ENCODE results near the gene ADGRL3.
"Not testable (repeated sequence)": the region's sequence is repeated elsewhere in the genome, so short reads cannot be mapped to it uniquely, and the experiment has no call there.

The ADGRL3 gene

DNA sequence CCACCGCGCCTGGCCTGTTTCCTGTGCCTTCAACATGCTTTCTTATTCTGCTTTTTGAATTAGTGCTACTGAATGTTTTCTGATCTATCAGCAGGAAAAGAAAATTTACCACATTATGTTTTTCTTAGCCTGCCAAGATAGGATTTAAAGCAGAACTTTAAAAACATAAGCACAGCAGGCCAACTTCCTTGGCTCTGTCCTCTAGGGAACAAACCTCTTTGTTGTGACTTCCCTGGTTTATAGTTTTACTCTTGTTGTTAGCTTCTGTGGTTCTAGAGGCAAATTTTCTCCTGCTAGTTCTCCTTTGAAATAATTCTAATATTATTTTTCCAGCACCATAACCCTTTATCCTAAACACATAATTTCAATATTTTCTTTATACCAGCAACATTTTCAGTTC lies 605.1 kb downstream of the ADGRL3 start:
- DNase-seq (ENCODE audit: low read depth in 2 of 2), result no peak

DNA sequence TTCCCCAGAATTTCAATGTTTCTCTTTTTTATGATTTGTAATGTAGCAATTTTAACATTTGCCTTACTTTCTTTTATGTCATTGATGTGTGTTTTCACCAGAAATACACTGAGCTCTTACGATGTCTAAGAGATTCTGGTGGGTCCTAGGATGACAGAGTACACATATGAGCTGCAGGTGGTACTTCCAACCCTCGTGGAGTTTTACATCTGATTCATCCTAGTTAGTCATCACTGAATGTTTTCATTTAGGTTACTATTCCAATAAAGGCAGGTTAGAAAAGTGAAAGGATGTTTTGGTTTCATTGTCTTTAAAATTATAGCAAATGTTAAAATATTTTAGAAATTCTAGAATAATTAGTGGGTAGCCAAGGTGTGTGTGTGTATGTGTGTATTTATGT lies 605.9 kb downstream of the ADGRL3 start:
- DNase-seq (ENCODE audit: low read depth in 2 of 2), result no peak

DNA sequence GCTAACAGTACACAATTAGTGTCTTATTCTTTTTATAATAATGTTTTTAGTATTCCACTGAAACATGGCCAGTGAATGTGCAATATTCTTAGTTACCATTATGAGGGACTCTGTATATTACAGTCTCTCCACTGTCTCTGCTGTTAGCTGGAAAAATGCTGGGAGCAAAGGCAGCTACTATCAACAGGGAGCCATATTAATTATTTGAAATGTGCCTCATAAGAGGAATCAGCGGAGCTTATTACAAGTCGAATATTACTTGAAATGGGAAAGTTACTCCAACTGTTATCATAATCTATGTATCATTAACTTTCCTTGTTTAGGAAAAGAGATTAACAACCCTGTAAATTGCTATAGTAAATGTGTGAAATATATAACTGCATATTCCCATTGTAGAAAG lies 612.0 kb downstream of the ADGRL3 start:
- no peak for DNase-seq (ENCODE audit: low read depth in 2 of 2)

DNA sequence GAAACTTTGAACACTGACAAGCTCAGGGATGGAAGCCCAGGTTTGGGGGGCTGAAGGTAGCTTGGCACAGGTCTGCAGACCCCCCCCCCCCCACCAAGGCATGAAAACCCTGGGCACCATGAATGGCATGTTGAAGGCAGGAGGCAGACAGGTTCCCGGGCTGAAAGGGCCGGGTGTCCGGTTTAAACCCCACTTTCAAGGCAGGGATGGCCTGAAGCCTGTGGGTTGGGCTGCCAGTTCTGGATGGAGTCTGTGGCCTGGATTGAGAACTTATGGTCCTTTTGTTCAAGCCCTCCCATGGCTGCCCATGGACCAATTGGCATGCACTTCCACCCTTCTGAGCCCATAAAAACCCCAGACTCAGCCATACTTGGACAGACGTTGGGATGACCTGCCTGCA lies 616.9 kb downstream of the ADGRL3 start:
- DNase-seq (ENCODE audit: low read depth in 2 of 2), result no peak

DNA sequence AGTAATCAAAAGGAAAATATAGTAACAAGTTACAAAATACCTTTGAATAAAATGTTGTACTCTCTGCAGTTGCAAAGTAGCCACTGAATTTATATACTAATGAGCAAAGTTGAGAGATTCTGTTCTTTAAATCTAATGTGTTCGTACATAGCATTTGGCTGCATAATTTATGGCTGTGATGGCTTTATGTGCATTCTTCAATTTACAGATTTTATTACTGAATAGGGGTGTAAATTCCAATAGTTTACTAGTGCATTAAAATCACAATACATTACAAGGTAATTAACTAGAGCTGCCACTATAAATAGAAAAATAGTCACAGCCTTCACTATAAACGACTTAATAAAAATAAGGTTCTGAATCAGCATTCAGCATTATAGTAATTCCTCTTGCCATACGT lies 620.0 kb downstream of the ADGRL3 start:
- DNase-seq (ENCODE audit: low read depth in 2 of 2), result no peak

DNA sequence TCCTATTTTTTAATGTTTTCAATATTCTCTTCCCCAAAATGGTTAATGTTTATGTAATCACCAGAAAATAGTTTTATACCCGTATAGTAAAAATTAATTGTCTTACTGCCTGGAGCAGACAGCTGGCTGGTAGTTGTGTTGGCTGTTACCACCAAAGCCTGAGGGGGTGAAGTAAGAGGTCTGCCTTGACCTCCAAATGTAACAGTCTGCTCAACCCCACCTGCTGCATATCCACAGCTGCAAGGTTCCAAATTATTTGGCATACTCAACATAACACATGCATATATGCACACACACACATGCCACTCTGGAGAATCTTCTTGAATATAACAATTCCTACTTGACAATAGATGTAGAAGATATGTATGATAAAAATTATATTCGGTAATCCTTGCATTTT lies 624.3 kb downstream of the ADGRL3 start:
- no peak for DNase-seq (ENCODE audit: low read depth in 2 of 2)

DNA sequence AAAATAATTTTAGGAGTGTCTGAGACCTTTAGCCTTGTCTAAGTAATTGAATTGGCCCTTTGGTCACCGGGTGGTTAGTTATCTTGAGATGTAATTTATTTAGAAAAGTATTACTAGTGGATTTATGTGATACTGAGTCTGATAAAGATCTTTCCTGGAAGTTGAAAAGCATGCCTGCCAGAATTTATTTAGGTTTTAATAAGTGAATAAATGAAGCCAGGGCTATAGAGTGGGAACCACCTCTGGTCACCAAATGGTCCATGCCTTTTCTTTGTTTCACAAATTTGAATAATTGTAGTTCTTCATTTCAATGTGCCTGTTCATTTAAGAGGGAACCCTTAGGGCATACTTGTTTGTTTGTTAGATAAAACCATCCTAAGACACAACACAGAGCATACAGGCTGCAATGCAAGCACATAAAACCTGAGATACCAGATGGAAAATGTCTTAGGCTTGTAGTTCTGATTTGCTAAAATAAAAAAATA lies 627.8 kb downstream of the ADGRL3 start:
- DNase-seq (ENCODE audit: low read depth in 2 of 2), result no peak

DNA sequence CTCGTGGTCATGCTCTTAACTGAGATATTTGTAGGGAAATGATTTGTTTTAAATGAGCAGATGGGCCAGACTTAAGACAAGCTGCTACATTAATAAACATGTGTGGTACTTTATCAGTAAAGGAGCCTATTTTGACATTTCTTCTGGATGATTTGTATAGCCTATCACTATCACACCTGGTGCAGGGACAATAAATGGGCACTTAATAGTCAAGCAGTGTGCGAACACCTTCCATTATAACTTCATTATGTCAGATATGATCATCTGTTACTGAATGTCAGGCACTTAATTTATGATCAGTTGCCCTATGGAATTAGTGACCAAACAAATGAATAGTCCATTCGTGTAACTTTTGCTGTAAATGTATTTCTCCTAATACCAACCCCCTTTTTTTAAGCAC lies 628.8 kb downstream of the ADGRL3 start:
- no peak for DNase-seq (ENCODE audit: low read depth in 2 of 2)

DNA sequence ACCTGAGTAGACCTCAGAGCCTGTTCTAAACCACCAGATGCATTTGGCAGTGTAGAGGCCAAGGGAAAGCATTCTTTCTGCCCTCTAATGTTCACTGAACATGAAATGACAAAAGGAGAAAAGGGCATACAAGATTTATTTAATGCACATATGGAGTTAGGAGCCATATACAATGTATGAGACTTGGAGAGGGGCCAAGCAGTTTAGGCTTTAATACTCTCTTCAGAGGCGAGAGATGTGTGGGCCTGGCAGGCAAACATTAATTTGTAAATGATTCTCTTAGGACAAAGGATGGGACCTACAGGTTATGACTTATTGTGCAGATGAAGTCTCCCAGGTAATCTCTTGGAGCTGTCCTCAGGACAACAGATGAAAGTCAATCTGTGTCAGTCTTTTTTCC lies 631.9 kb downstream of the ADGRL3 start:
- DNase-seq (ENCODE audit: low read depth in 2 of 2), result no peak

DNA sequence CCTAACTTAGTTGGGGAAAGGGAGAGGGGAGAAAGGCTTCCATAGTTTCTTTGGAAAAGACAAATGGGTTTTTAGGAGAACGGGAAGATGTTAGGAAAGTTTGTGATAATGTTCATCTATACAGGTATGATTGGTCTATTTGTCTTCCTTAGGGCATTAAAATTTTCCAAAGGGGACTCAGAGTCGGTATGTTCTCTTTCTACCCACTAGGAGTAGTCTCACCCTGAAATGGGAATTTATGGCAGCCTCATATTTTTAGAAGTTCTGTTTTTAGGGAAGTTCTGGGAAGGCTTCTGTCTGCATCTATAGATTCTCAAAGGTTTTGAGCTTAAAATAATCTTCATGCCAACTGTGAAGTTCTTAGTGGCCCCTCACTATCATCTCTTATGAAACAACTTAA lies 637.3 kb downstream of the ADGRL3 start:
- DNase-seq (ENCODE audit: low read depth in 2 of 2), result no peak

DNA sequence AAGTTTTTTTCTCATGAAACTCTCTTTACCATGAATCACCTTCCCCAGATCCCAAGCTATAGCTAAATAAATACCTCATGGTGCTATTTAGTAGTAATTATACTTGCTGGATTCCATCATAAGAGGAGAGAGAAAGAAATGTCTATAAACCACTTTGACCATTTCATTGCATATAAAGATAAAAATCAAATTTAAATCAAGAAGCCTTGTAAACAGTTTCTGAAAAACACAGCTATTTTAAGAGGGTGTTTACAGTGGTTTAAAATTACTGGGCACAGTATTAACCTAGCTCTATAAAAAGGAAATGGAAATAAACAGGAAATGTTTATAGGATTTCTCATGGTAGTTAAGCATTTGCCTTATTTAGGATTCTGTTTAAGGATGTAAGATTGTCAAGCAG lies 637.9 kb downstream of the ADGRL3 start:
- no peak for DNase-seq (ENCODE audit: low read depth in 2 of 2)

DNA sequence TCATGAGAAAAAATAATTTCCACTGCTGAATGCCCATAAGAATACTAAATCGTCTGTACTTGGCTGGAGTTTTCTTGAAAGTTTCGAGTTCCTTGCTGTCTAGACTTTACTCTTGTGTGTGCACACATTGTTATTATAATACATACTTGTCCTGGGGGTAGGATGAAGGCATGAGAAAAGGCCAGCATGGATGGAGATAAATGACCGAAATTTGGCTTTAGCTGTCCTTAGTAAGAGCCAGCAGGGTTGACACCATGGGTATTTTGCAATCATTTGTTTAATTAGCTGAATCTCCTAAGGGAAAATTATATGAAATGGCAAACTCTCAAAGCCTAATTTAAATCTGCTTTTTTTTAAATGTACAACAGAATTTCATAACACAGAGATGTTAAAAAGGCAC lies 641.6 kb downstream of the ADGRL3 start:
- DNase-seq (ENCODE audit: low read depth in 2 of 2), result no peak

DNA sequence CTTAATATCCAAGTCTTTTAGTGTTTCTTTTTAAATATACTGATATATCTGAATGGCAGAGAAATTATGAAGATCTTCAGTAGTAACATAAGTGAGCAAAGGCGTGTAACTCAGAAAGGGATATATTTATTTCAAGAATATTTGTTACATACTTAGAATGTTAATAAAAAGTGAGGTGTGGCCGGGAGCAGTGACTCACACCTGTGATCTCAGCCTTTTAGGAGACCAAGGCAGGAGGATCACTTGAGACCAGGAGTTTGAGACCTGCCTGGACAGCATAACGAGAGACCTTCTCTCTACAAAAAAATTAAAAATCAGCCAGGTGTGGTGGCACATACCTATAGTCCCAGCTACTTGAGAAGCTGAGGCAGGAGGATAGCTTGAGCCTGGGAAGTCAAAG lies 651.0 kb downstream of the ADGRL3 start:
- no peak for DNase-seq (ENCODE audit: low read depth in 2 of 2)

DNA sequence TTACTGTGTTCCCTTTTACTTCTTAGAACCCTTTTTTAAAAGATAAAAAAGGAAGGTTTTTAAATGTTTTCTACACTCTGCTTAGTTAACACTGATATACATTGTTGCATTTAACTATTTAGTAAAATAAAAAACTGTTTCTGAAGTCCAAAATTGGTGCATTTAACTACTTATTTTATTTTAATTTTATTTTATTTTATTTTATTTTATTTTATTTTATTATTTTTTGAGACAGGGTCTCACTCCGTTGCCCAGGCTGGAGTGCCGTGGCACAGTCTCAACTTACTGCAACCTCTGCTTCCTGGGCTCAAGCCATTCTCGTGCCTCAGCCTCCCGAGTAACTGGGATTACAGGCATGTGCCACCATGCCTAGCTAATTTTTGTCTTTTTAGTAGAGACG lies 652.0 kb downstream of the ADGRL3 start:
- not testable (repeated sequence) for DNase-seq (ENCODE audit: low read depth in 2 of 2)

DNA sequence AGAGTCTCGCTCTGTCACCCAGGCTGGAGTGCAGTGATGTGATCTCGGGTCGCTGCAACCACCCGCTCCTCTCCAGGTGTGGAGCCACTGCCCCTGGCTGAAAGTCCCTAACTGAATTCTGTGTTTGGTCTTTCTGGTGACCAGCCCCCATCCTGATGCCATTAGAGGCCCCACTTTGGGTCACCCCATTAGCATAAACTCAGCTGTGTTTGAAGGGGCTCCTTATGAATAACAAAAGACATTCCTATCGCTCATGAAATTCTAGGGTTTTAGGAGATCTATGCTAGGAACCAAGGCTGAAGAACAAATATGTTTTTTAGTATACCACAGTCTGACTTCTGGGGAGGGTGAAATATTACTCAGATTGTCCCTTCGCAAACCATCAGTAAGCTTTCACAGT lies 652.9 kb downstream of the ADGRL3 start:
- no peak for DNase-seq (ENCODE audit: low read depth in 2 of 2)

DNA sequence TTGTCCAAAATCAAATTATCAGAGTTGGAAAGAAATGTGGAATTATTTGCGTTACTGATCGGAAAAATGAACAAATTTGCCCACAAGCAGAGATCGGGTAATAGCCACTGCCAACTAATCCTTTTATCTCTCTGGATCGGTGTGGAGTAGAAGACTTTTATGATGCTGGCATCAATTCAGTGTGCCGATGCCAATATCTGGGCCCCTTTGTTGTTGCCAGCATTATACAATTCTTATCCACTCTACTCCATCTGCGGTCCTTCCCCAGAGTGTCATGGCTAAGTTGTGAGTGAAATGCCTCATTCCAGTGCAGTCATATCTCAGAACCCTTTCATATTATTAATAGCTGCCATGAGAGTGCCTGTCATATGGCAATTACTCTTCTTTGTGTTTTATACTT lies 660.2 kb downstream of the ADGRL3 start:
- no peak for DNase-seq (ENCODE audit: low read depth in 2 of 2)

DNA sequence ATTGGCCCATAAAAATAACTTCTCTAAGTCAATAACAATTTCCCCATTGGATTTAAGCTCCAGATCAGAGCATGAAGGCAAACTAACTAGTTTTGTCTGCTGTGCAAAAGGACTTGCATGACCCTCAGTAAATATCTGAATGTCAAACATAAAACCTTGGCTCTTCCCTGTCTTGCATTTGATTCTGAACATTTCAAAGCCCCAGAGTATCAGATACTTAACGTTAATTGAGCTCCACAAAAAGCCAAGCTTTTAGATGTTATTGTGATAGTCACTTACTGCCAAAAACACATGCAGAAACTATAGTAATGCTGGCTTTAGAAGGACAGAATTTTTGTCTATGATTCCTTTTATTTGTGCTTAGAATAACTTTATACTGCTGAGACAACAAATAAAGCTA lies 664.2 kb downstream of the ADGRL3 start:
- no peak for DNase-seq (ENCODE audit: low read depth in 2 of 2)

DNA sequence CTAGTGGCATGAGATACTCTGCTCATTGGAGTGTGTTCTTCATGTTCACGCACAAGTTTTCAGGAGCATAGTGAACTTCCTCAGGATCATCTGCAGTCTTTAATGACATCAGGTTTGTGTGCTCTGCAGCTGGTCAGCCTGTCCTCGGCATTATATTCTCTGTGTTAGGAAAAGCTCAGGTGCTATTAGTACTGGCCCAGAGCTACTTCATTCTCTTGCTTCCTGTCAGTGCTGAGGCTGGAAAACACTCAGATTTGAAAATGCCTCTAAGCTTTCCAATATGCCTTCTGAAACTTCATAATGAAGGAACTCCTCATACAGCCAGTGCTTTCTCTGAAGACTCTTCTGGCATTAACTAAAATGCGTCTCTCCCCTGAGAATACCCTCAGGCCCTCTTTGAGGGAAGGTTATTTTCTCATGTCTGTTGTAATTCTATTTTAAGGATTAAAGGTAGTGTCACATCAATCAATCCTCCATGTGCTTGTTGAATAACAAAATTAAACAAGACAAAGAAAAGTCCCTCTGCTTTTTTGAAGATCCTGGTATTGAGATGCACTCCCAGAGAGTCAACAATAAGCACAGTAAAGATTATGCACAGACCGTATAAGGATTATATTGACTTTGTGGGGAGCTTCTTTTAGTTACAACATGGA lies 666.4 kb downstream of the ADGRL3 start:
- DNase-seq (ENCODE audit: low read depth in 2 of 2), result no peak

DNA sequence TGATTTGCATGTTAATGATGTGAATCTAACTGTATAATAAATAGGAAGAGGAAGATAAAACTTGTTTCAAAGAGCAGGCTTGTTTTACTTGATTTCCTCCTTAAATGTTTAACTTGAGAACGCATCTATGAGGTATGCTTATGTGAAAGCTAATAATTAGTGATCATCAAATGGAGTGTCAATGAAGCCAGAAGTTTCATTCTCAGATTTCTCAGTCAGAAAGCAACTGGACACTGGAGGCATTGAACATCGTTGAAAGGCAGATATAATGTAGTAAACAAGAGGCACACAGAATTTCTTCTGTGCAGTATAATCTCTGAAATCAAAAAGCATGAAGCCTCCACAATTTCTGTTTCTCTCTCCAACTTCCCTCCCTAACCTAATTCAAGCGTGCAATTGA lies 672.9 kb downstream of the ADGRL3 start:
- no peak for DNase-seq (ENCODE audit: low read depth in 2 of 2)

DNA sequence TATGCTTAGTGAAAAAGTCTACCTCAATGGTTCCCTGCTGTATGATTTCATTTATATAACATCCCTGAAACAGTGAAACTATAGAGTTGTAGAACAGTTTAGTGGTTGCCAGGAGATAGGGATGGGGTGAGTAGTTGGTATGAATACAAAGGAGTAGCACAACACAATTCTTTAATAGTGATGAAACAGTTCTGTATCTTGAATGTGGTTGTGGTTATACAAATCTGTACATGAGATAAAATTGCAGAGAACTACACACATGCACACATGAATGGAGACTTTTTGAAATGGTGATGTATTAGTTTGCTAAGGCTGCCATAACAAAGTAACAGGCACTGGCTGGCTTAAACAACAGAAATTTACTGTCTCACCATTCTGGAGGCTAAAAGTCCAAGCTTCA lies 677.1 kb downstream of the ADGRL3 start:
- no peak for DNase-seq (ENCODE audit: low read depth in 2 of 2)

DNA sequence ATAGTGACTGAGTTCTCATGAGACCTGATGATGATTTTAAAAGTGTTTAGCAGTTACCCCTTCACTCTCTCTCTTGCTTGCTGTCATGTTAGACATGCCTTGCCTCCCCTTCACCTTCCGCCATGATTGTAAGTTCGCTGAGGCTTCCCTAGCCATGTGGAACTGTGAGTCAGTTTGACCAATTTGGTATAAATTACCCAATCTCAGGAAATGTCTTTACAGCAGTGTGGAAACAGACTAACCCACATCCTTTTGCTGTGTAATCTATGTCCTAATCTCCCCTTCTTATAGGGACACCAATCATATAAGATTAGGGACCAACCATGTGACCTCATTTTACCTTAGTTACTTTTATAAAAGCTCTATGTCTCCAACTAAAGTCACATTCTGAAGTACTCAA lies 677.8 kb downstream of the ADGRL3 start:
- no peak for DNase-seq (ENCODE audit: low read depth in 2 of 2)

DNA sequence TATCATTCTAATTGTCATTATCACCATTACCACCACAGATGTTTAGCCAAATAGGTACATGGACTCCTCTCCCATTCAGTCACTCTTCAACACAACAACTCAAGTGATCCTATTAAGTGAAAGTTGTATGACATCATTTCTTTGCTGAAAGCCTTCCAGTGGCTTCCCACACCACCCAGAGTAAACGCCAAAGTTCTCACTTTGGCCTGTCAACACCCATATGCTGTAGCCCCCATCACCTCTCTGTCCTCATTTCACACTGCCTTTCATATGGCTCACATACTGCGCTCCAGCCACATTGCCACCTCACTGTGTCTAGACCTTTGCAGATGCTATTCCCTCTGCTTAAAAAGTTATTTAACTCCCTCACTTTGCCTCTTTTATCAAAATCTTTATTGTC lies 682.3 kb downstream of the ADGRL3 start:
- DNase-seq (ENCODE audit: low read depth in 2 of 2), result no peak

DNA sequence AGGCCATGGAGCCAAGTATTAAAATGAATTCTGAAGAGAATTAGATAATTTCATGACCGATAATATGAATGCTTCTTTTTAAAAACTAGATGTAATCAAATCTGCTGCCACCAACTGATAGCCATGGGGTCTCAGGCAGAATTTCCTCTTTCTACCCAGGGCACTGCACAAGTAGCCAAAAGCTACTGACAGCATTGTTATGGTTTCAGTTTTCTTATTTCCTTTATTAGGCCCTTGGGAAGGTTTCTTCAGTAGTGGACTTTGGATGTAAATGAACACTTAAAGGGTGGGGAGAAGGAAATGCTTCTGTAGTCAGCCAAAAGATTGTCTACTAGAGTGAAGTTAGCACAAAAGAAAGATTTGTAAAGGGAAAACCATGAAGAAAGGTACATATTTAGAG lies 686.0 kb downstream of the ADGRL3 start:
- DNase-seq (ENCODE audit: low read depth in 2 of 2), result no peak

DNA sequence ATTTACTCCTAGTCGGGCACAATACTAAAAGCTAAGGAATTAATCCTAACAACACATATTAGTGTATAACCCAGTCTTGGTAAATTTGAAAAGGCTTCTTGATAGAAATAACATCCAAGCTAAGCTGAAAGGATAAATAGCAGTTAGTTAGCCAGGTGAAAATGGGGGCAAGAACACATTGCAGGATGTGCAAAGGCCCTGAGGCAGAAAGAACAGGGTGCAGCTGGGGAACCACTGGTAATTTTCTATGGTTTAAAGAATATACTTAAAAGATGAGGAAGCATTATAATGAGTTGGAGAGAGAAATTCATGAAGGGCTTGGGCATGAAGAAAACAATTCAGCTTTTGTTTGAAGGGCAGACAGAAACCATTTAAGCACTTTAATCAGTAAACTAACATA lies 689.0 kb downstream of the ADGRL3 start:
- DNase-seq (ENCODE audit: low read depth in 2 of 2), result no peak

Data from stimulated activated CD8-positive, alpha-beta memory T cell treated with anti-CD3 and anti-CD28 coated beads, Interleukin-15, amount 100 ng/mL, for 4 hours (primary cell).